ENCODE data around the gene GREM1. TPM values are rescaled to one million over a fixed set of nuclear protein-coding genes. Genes with fewer than 3 reads are reported as not detected.

The GREM1 gene
- total and polyA plus RNA-seq, 2 of the 8 experiments (the other 6 are each of a cell fraction or from before 2014, with no cell fraction given) = 0.12 to 1.1 TPM

DNA sequence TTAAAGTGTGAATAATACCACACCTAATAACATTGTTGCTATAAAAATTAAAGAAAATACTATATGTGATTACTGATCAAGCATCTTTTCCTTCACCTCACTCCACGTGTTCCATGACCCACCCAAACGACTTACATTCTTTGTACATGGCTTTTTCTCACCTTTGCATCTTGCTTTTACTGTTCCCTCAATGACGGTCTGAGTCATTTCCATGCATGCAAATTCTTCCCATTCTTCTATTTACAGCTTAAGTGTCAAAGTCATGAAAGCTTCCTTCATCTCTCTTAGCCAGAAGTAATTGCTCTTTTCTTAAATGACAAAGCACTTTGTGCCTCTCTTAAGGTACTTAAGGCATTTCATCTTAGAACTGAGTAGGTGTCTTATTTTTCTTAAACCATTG lies 64.0 kb downstream of the GREM1 start:
- H3K4me1 ChIP-seq (replicated peaks in 1 of 4; ENCODE audit: control insufficient read depth in 3 of 4, insufficient read depth in 4 of 4, low read length in 3 of 4) = no peaks in the 10 kb centered on the region
- no peaks in the 10 kb centered on the region for H3K79me1 ChIP-seq (ENCODE audit: low read depth, low read length)
- no peak overlapping the region for H2AK5ac ChIP-seq (ENCODE audit: low read depth, low read length)
- no peaks in the 10 kb centered on the region for H3K27me3 ChIP-seq (replicated peaks in 1 of 4; ENCODE audit: control insufficient read depth in 3 of 4, extremely low read depth in 1 of 4, insufficient read depth in 3 of 4, low read length in 3 of 4)
- 67% methylated on average over 3 of the region's 3 CpGs; no CpG with 5 or more reads in 1 of the 2 experiments for WGBS, 2 experiments (ENCODE audit: extremely low coverage in 1 of 2, insufficient coverage in 1 of 2, insufficient read length in 1 of 2, insufficient replicate concordance in 2 of 2, low coverage in 1 of 2, low lambda C conversion rate in 2 of 2, missing lambda C conversion rate in 1 of 2)
- no peak overlapping the region for H3K27ac ChIP-seq (ENCODE audit: low read depth, low read length)
- no peaks in the 10 kb centered on the region for H4K20me1 ChIP-seq (replicated peaks in 1 of 2; ENCODE audit: control insufficient read depth in 1 of 2, insufficient read depth in 2 of 2, low read length in 2 of 2)
- no peak overlapping the region for H3K4me2 ChIP-seq (ENCODE audit: insufficient read depth in 1 of 2, low read depth in 2 of 2, low read length in 2 of 2)
- H3K4me3 ChIP-seq (ENCODE audit: extremely low read depth in 1 of 4, insufficient read depth in 2 of 4, low read depth in 3 of 4, low read length in 4 of 4) = no peak overlapping the region
- H3K9ac ChIP-seq (replicated peaks in 1 of 4; ENCODE audit: extremely low read depth in 1 of 4, low read depth in 3 of 4, low read length in 3 of 4) = no peak overlapping the region
- H2BK5ac ChIP-seq (ENCODE audit: low read depth, low read length) = no peak overlapping the region
- H2BK120ac ChIP-seq (replicated peaks; ENCODE audit: low read depth, low read length) = no peak overlapping the region
- peaks cover 0 to 7% of the 10 kb centered on the region in 2 experiments; a peak in 1 of 4 replicates for H3K9me3 ChIP-seq (ENCODE audit: insufficient read depth in 2 of 2, low read depth in 1 of 2, low read length in 1 of 2)
- H3K18ac ChIP-seq (ENCODE audit: extremely low read depth, low read length) = no peak overlapping the region
- H3K56ac ChIP-seq (replicated peaks; ENCODE audit: insufficient read length, low read depth, low read length) = no peak overlapping the region
- H2AFZ ChIP-seq (ENCODE audit: low read length) = no peak overlapping the region
- DNase-seq (ENCODE audit: low read depth in 1 of 2, low spot score in 2 of 2) (no peak), FAIRE-seq (no peak)
- no peaks in the 10 kb centered on the region for H3K79me2 ChIP-seq (ENCODE audit: control insufficient read depth in 1 of 2, insufficient read depth in 2 of 2, low read length in 2 of 2)
- H3K14ac ChIP-seq (ENCODE audit: insufficient read length) = no peak overlapping the region
- no peaks in the 10 kb centered on the region for H3K36me3 ChIP-seq (ENCODE audit: control insufficient read depth in 2 of 4, insufficient read depth in 4 of 4, low read length in 3 of 4)
- H2BK15ac ChIP-seq (ENCODE audit: low read length) = no peak overlapping the region
- no peak overlapping the region for H3K4ac ChIP-seq (replicated peaks; ENCODE audit: insufficient read length, low read depth, low read length)
- H4K8ac ChIP-seq (ENCODE audit: extremely low read depth, insufficient read depth, low read length) = no peak overlapping the region
- no peak overlapping the region for H2BK20ac ChIP-seq (ENCODE audit: low read length)
- no peak overlapping the region for H4K91ac ChIP-seq (replicated peaks; ENCODE audit: insufficient read length, low read length)
- ChIA-PET CTCF (ENCODE audit: partially characterized antibody) (interaction anchor here (0.6 to 1.4 kb wide), 3 partner anchors 9 to 131 kb away, joined by 3 read pairs; no protein-coding TSS in a partner anchor), POLR2A (ENCODE audit: partially characterized antibody) (no interaction called here)
- H3K23me2 ChIP-seq (ENCODE audit: low read depth, low read length) = no peaks in the 10 kb centered on the region; the same call in 1 of the 2 replicates
- H2BK12ac ChIP-seq (ENCODE audit: low read depth, low read length) = no peak overlapping the region
- no peak overlapping the region for H4K5ac ChIP-seq (ENCODE audit: insufficient read length, low read depth, low read length)
- no peak overlapping the region for H3K23ac ChIP-seq (ENCODE audit: insufficient read length)
- no peak for TF ChIP-seq TCF12 (IDR thresholded peaks at IDR 0.05; ENCODE audit: low read depth, low read length)

Measured in H1 (cell line).